Prostate gland (tissue), 2 donors: ENCODE measurements around the gene ITGA1.

Experiments used
- POLR2A ChIP-seq: fragments of 450-650 bp; IDR thresholded peaks from one replicate; pipeline ENCODE4 v1.6.1; 2016; ENCODE audit warnings: antibody characterized with exemption, mild to moderate bottlenecking
- POLR2AphosphoS5 ChIP-seq: sonication (generic); formaldehyde crosslinking; IDR thresholded peaks from one replicate; pipeline ENCODE4 v1.6.1; 2017; ENCODE audit warnings: antibody characterized with exemption
- TF ChIP-seq, protein P1 (sequence below), 4 experiments: fragments of 200-600 bp in 2 of 4; fragments of 450-650 bp in 2 of 4; sonication (generic) in 2 of 4; IDR thresholded peaks; 1 replicate in 3 of 4; 2 replicates in 1 of 4; pipeline ENCODE4 v1.5.1; 2016 to 2019; ENCODE audit warnings: antibody characterized with exemption in 4 of 4, mild to moderate bottlenecking in 2 of 4, moderate library complexity in 2 of 4

GRCh38 chr5:52861368-52861767, 73.7 kb downstream of the ITGA1 start:
- TF ChIP-seq POLR2AphosphoS5 (no peak), POLR2A (no peak)
- TF ChIP-seq, protein P1, sequence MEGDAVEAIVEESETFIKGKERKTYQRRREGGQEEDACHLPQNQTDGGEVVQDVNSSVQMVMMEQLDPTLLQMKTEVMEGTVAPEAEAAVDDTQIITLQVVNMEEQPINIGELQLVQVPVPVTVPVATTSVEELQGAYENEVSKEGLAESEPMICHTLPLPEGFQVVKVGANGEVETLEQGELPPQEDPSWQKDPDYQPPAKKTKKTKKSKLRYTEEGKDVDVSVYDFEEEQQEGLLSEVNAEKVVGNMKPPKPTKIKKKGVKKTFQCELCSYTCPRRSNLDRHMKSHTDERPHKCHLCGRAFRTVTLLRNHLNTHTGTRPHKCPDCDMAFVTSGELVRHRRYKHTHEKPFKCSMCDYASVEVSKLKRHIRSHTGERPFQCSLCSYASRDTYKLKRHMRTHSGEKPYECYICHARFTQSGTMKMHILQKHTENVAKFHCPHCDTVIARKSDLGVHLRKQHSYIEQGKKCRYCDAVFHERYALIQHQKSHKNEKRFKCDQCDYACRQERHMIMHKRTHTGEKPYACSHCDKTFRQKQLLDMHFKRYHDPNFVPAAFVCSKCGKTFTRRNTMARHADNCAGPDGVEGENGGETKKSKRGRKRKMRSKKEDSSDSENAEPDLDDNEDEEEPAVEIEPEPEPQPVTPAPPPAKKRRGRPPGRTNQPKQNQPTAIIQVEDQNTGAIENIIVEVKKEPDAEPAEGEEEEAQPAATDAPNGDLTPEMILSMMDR (IDR thresholded peaks at IDR 0.05), result no peak
